ENCODE results near the gene SGSM2. TPM values are rescaled to one million over a fixed set of nuclear protein-coding genes. Genes with fewer than 3 reads are reported as not detected.

SGSM2 gene
- polyA plus RNA-seq, 1 donor (not counting 4 experiments of a cell fraction or from before 2014, with no cell fraction given) = 16.4 TPM

DNA sequence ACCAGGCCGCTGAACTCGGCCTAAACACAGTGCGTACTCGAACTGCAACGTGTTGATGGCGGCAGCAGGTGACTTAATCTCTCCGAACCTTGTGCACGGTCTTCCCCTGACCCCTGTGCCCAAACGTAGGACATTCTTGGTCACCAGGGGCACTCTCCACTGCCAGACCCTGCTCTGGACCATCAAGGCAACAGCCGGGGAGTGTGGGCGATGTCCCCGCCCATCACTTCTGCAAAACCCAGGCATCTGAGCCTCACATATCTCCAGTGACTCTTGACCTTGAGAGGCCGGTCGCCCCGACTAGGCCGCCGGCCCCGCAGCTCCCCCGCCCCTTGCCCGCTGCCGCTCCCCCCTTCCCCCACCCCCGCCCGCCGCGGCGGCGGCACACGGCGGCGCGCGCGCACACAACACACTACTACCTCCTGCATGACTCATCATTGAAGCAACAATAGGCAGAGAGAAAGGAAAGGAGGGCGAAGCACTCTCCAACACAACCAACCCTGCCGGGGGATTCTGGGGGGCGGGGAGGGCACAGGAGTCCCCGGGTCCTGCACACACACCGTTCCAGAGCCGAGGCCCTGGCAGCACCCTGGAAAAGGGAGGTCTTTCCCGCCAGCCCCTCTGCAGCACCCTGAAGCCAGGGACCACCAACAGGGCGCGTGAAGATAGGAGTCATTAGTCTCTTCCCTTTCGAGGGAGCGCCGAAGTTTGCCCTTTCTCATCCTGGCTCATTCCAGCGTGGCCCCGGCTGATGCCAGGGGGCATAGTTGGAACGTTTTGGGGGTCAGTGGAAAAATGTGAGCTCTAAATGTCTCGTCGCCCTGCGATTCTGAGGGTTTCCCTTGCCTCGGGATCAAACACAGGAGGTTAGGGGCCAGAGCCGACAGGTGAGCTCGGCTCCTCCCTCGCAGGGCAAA is 61.6 kb downstream of the SGSM2 start:
- TF ChIP-seq, protein P1, sequence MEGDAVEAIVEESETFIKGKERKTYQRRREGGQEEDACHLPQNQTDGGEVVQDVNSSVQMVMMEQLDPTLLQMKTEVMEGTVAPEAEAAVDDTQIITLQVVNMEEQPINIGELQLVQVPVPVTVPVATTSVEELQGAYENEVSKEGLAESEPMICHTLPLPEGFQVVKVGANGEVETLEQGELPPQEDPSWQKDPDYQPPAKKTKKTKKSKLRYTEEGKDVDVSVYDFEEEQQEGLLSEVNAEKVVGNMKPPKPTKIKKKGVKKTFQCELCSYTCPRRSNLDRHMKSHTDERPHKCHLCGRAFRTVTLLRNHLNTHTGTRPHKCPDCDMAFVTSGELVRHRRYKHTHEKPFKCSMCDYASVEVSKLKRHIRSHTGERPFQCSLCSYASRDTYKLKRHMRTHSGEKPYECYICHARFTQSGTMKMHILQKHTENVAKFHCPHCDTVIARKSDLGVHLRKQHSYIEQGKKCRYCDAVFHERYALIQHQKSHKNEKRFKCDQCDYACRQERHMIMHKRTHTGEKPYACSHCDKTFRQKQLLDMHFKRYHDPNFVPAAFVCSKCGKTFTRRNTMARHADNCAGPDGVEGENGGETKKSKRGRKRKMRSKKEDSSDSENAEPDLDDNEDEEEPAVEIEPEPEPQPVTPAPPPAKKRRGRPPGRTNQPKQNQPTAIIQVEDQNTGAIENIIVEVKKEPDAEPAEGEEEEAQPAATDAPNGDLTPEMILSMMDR (optimal IDR thresholded peaks at IDR 0.05 in 1 of 3, IDR thresholded peaks at IDR 0.05 in 1 of 3, conservative IDR thresholded peaks at IDR 0.05 in 1 of 3; ENCODE audit: extremely low read depth in 1 of 3, insufficient read depth in 2 of 3, low read length in 3 of 3) = no peak
- Histone ChIP-seq H3K9ac (ENCODE audit: control insufficient read depth, extremely low read depth, insufficient read depth, low read length) (peak overlapping the region; percentile 99), H4K20me1 (ENCODE audit: control insufficient read depth, extremely low read depth, insufficient read depth, low read length) (no peaks in the 10 kb centered on the region), H3K9me1 (ENCODE audit: control insufficient read depth, extremely low read depth, insufficient read depth, low read length) (no peaks in the 10 kb centered on the region), H3K36me3 (ENCODE audit: control insufficient read depth in 2 of 2, extremely low read depth in 1 of 2, insufficient read depth in 2 of 2, low read length in 2 of 2) (peaks cover 0 to 2% of the 10 kb centered on the region in 2 experiments), H3K4me3 (ENCODE audit: control insufficient read depth in 2 of 3, extremely low read depth in 1 of 3, insufficient read depth in 2 of 3, low read depth in 1 of 3, low read length in 3 of 3) (peak overlapping the region; percentile 65 to 97 (median 84)), H2AFZ (ENCODE audit: control insufficient read depth, low read length) (no peak overlapping the region), H3K27me3 (ENCODE audit: control insufficient read depth, extremely low read depth, insufficient read depth, low read length) (no peaks in the 10 kb centered on the region), H3K27ac (ENCODE audit: control insufficient read depth, insufficient read depth, low read length) (peak overlapping the region; percentile 93), H3K4me2 (ENCODE audit: control insufficient read depth, extremely low read depth, insufficient read depth, low read depth, low read length) (peak overlapping the region; percentile 91), H3K4me1 (ENCODE audit: control insufficient read depth, extremely low read depth, insufficient read depth, low read length) (peaks cover 46% of the 10 kb centered on the region), H3K79me2 (ENCODE audit: control insufficient read depth, insufficient read depth, low read length) (peaks cover 35% of the 10 kb centered on the region), H3K9me3 (ENCODE audit: control insufficient read depth, low read depth, low read length) (no peaks in the 10 kb centered on the region)
- FAIRE-seq (no peak), DNase-seq (ENCODE audit: low read depth, low spot score) (no peak)
- dilution Hi-C loops (cut with MboI; ENCODE audit: extremely low pct_ligation_motif_present, low sequenced_read_pairs) = no loop called here

DNA sequence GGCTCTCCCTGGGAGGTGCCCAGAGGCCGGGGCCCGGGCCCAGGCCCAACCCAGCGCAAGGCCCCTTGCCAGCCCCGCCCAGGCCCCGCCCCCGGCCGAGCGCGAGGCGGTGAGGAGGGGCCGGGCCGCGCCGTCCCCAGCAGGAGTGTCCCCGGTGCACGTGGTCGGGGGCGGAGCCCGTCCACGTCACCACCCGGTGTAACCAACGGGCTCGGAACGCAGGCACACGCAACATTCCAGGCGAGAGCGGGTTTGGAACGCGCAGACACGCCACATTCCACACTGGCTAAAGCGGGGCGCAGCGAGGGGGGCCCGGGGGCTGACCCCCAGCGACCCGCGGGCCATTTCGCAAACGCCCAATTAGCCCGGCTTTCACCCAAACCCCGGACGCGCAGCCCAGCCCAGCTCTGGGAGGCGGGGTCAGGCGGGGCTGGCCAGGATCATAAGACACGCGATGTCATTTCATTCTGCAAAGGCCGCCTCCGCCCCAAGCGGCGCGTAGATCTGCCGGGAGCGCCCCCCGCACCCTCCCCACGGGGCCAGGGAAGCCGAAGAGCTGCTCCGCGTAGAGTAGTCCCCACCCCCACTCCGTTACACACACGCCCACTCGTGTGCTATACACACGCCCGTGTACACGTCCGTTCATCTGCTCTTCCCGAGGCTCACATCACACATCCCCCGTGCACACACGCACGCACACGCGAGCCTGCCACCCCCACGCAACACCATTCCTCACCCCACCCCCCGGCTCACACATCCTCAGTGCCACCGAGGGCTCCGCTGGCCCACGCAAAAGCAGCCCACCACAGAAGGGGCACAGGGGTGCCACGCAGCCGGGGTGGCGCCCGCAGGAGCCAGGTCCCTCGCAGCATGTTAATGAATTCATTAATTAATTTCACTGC is 62.5 kb downstream of the SGSM2 start:
- Histone ChIP-seq H3K9me1 (ENCODE audit: control insufficient read depth, extremely low read depth, insufficient read depth, low read length) (no peaks in the 10 kb centered on the region), H2AFZ (ENCODE audit: control insufficient read depth, low read length) (no peak overlapping the region), H3K4me2 (ENCODE audit: control insufficient read depth, extremely low read depth, insufficient read depth, low read depth, low read length) (peak overlapping the region; percentile 91), H4K20me1 (ENCODE audit: control insufficient read depth, extremely low read depth, insufficient read depth, low read length) (no peaks in the 10 kb centered on the region), H3K27ac (ENCODE audit: control insufficient read depth, insufficient read depth, low read length) (peak overlapping the region; percentile 93), H3K79me2 (ENCODE audit: control insufficient read depth, insufficient read depth, low read length) (peaks cover 30% of the 10 kb centered on the region), H3K36me3 (ENCODE audit: control insufficient read depth in 2 of 2, extremely low read depth in 1 of 2, insufficient read depth in 2 of 2, low read length in 2 of 2) (no peaks in the 10 kb centered on the region), H3K4me3 (ENCODE audit: control insufficient read depth in 2 of 3, extremely low read depth in 1 of 3, insufficient read depth in 2 of 3, low read depth in 1 of 3, low read length in 3 of 3) (peak overlapping the region; percentile 88 to 97 (median 92)), H3K9me3 (ENCODE audit: control insufficient read depth, low read depth, low read length) (no peaks in the 10 kb centered on the region), H3K27me3 (ENCODE audit: control insufficient read depth, extremely low read depth, insufficient read depth, low read length) (no peaks in the 10 kb centered on the region), H3K4me1 (ENCODE audit: control insufficient read depth, extremely low read depth, insufficient read depth, low read length) (peaks cover 47% of the 10 kb centered on the region), H3K9ac (ENCODE audit: control insufficient read depth, extremely low read depth, insufficient read depth, low read length) (peak overlapping the region; percentile 99)
- FAIRE-seq (peak; percentile 69), DNase-seq (ENCODE audit: low read depth, low spot score) (no peak)
- dilution Hi-C loops (cut with MboI; ENCODE audit: extremely low pct_ligation_motif_present, low sequenced_read_pairs) = no loop called here
- TF ChIP-seq, protein P1 (optimal IDR thresholded peaks at IDR 0.05 in 1 of 3, IDR thresholded peaks at IDR 0.05 in 1 of 3, conservative IDR thresholded peaks at IDR 0.05 in 1 of 3; ENCODE audit: extremely low read depth in 1 of 3, insufficient read depth in 2 of 3, low read length in 3 of 3) = peak in 1 of 3 experiments; percentile 20
- no peak for TF ChIP-seq EZH2 (IDR thresholded peaks at IDR 0.05; ENCODE audit: low read length)

All from keratinocyte (primary cell).